ENCODE results near the gene P2RX1.

GRCh38 chr17:3951420-3951819 is 35.2 kb upstream of the P2RX1 start:
- TF ChIP-seq, protein P1, sequence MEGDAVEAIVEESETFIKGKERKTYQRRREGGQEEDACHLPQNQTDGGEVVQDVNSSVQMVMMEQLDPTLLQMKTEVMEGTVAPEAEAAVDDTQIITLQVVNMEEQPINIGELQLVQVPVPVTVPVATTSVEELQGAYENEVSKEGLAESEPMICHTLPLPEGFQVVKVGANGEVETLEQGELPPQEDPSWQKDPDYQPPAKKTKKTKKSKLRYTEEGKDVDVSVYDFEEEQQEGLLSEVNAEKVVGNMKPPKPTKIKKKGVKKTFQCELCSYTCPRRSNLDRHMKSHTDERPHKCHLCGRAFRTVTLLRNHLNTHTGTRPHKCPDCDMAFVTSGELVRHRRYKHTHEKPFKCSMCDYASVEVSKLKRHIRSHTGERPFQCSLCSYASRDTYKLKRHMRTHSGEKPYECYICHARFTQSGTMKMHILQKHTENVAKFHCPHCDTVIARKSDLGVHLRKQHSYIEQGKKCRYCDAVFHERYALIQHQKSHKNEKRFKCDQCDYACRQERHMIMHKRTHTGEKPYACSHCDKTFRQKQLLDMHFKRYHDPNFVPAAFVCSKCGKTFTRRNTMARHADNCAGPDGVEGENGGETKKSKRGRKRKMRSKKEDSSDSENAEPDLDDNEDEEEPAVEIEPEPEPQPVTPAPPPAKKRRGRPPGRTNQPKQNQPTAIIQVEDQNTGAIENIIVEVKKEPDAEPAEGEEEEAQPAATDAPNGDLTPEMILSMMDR (IDR thresholded peaks at IDR 0.05): no peak
- TF ChIP-seq POLR2A (IDR thresholded peaks at IDR 0.05): no peak

Measured in uterus (tissue), 2 donors.